NCI-H2171 (cell line): Measurements from ENCODE around the gene FLG.
"Not testable (repeated sequence)": the region's sequence is repeated elsewhere in the genome, so short reads cannot be mapped to it uniquely, and the experiment has no call there.

Experiments used
- DNase-seq: peaks from one replicate; lab custom pipeline; 2025; lab: John Stamatoyannopoulos, UW

The FLG gene

GRCh38 chr1:152325111-152325510 is at the start of gene FLG:
Gene FLG (minus strand): TSS chr1:152325239. CDS start chr1:152315456, 9,783 bp downstream.
- no peak for DNase-seq

- no peak for DNase-seq
Observed at GRCh38 chr1:152374451-152374850, 49.4 kb upstream of the FLG start.

DNA sequence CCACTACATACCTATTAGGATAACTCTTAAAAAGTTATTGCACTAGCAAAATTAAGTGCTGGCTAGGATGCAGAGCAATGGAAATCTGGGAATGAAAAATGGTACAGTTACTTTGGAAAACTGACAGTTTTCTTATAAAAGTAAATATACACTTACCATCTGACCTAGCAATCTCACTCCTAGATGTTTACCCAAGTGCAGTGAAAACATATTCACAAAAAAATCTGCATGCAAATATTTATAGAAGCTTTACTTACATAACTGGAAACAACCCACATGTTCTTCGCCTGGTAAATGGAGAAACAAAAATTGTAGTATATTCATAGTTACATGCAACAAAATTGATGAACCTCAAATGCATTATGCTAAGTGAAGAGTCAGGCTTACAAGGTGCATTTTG is 47.6 kb upstream of the FLG start:
- DNase-seq = no peak

DNA sequence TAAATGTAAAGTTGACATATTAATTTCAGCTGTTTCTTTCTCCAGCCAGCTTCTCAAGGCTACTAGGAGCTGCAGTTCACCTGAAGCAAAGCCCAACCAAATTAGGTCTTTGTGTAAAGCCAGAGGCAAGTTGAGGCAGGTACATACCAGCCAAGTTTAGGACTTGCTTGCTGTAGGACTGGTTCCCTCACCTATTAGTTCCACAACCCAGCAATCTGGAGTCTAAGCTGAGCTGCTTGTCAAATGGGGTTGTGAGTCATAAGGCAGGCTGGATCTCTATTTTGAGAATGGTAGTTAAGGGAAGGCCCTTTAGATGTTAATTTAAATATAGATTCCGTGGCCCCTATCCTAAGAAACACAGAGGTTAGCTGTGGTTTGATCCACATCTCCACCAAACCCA is 42.4 kb upstream of the FLG start:
- DNase-seq = no peak

DNA sequence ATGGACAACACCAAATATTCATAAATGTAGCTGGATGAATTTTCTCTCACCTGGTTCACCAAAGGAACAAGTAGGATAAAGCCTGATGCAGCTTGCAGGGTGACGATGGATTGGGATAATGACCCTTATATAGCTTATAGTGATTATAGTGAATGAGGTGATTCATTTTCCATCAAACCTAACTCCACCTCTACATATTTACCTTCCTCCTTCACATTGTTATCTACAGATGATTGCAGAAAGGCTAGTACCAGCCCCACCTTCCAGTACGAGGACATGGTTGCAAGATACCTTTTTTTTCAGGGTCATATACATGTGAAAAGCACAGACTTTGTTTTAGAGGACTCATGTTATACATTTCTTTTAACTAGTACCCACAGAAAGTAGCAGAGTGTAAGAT is 34.9 kb upstream of the FLG start, which contains the start of gene FLG2:
Gene FLG2 (minus strand): TSS at position 101 of the 400 bp plus-strand sequence. CDS start 1,122 bp downstream, outside the sequence.
- DNase-seq = no peak

- DNase-seq = no peak
Observed at GRCh38 chr1:152356736-152357135, 31.7 kb upstream of the FLG start.

DNA sequence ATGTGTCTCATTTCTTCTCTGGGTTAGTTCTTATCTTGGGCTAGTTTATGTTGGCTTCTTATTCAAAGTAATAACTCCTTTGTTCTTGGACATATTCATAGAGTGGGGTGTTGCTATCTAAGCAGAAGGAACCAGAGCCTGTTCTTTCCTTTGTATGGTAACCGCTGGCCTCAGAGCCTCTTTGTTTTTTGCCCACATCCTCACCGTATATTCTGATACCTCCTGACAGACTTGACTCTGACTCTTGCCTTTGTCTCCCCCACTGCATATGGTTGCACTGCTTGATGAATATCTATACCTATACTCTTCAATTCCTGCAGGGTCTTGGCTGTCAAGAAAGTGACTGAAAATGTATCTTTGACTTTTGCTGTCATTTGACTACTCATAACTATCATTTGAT is 24.6 kb upstream of the FLG start:
- no peak for DNase-seq

- DNase-seq = no peak
Observed at GRCh38 chr1:152348447-152348846, 23.4 kb upstream of the FLG start.

GRCh38 chr1:152347116-152347728 is 22.2 kb upstream of the FLG start:
- DNase-seq = peak; percentile 21

DNA sequence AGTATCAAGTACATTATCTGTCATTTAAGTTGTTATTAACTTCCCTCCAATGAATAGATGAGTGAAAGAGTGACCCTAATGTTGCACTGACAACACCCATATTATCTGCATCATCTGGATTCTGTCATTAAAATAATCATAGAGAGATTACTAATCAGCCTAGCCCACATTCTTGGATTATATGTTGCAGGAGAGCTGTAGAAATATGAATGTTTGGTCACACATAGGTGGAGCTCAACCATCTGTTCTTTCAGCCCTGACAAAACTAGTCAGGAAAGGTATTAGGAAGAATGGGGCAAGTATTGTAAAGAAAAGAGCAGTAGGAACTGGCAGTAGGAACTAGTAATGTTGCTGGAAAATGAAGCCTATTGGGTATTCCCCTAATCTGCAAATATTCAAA is 19.4 kb upstream of the FLG start:
- DNase-seq = no peak

GRCh38 chr1:152343006-152343405 is 18.0 kb upstream of the FLG start:
- DNase-seq = no peak

DNA sequence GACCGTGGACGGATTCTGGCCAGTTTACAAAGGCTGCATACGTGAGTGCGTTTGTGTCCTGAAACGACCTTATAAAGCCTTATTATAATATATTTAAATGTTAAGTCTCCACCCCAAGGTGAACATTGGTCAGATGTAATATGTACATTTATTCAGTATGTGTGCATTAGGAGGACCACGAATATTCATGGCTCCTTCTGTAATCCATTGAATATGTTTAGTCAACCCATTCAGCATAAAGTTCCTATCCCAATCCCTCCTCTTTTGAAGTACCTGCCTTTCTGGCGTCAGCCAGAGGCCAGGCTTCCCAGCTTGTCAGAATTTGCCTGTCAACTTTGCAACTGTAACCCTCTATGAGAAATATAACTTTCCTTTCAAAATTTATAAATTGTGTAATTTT is 10.4 kb upstream of the FLG start:
- no peak for DNase-seq

DNA sequence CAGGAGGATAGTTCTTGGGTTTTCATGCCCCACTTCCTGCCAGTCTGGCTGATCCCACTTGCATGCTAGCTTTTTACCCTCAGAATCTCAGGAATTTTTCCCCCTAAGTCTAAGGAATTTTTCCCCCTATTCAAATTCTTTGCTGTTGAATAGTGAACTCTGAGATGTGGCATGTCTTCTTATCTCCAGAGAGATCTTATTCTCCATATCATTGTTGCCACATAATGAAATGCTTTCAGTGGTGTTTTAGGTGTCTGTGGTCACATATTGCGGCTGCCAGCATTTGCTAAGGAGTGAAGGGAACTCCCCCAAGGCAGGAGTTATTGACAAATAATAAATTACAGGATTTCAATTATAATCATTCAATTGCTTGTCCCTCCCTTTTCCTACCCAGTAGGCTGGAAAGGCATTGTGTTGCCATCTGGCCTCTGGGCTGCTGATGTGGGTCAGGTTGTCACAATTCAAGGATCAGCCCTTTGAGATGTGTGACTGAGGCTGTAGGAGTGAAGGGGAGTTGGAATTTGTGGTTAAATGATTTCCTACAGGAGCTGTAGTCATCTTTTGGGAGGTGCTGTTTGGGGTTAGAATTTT is 3.9 kb upstream of the FLG start:
- no peak for DNase-seq

- DNase-seq = no peak
Observed at GRCh38 chr1:152313970-152314369, 11.1 kb downstream of the FLG start.

DNA sequence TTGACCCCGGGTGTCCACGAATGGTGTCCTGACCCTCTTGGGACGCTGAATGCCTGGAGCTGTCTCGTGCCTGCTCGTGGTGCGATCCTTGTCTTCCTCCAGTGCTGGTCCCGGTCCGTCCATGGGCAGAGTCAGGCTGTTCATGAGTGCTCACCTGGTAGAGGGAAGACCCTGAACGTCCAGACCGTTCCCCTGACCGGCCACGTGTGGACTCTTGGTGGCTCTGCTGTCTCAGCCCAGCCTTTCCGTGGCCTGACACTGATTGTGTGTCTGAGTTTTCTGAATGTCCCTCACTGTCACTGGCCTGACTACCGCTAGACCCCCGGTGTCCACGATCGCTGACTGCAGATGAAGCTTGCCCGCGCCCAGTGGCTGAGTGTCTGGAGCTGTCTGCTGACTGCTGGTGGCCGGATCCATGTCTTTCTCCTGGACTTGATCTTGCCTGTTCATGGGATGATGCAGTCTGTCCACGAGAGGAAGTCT is 11.7 kb downstream of the FLG start:
- no peak for DNase-seq

- DNase-seq = not testable (repeated sequence)
Observed at GRCh38 chr1:152312169-152312568, 12.9 kb downstream of the FLG start.

GRCh38 chr1:152309955-152310354 is 15.1 kb downstream of the FLG start:
- no peak for DNase-seq

DNA sequence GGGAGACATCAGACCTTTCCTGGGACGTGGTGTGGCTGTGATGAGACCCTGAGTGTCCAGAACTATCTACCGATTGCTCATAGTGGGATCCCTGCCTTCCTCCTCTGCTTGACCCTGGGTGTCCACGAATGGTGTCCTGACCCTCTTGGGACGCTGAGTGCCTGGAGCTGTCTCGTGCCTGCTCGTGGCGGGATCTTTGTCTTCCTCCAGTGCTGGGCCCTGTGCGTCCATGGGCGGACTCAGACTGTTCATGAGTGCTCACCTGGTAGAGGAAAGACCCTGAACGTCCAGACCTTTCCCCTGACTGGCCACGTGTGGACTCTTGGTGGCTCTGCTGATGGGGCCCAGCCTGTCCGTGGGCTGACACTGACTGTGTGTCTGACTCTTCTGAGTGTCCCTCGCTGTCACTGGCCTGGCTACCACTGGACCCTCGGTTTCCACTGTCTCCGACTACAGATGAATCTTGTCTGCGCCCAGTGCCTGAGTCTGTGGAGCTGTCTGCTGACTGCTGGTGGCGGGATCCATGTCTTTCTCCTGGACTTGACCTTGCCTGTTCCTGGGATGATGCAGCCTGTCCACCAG is 15.6 kb downstream of the FLG start:
- not testable (repeated sequence) for DNase-seq

GRCh38 chr1:152308758-152309157 is 16.3 kb downstream of the FLG start:
- DNase-seq = not testable (repeated sequence)

GRCh38 chr1:152307970-152308369 is 17.1 kb downstream of the FLG start:
- DNase-seq = not testable (repeated sequence)

DNA sequence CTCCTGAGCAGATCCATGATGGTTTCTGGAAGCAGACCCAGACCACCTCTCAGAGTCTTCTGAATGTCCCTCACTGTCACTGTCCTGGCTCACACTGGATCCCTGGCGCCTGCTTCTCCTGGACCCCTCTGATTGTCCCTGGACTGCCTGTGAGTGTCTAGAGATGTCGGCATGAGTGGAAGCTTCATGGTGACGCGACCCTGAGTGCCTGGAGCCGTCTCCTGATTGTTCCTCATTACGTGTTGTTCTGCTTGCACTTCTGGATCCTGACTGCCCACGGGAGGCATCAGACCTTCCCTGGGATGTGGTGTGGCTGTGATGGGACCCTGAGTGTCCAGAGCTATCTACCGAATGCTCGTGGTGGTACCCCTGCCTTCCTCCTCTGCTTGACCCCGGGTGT is 18.9 kb downstream of the FLG start:
- DNase-seq = not testable (repeated sequence)

DNA sequence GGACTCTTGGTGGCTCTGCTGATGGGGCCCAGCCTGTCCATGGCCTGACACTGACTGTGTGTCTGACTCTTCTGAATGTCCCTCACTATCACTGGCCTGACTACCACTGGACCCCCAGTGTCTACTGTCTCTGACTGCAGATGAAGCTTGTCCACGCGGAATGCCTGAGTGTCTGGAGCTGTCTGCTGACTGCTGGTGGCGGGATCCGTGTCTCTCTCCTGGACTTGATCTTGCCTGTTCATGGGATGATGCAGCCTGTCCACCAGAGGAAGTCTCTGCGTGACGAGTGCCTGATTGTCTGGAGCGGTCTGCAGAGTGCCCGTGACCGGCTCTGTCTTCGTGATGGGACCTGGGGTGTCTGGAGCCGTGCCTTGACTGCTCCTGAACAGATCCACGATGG is 20.3 kb downstream of the FLG start:
- not testable (repeated sequence) for DNase-seq

DNA sequence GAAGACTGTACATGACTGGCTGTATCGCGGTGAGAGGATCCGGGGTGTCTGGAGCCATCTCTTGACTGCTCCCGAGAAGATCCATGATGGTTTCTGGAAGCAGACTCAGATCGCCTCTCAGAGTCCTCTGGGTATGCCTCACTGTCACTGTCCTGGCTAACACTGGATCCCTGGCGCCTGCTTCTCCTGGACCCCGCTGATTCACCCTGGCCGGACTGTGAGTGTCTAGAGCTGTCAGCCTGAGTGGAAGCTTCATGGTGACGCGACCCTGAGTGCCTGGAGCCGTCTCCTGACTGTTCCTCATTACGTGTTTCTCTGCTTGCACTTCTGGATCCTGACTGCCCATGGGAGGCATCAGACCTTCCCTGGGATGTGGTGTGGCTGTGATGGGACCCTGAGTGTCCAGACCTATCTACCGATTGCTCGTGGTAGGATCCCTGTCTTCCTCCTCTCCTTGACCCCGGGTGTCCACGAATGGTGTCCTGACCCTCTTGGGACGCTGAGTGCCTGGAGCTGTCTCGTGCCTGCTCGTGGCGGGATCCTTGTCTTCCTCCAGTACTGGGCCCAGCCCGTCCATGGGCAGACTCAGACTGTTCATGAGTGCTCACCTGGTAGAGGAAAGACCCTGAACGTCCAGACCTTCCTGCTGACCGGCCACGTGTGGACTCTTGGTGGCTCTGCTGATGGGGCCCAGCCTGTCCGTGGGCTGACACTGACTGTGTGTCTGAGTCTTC is 21.7 kb downstream of the FLG start:
- not testable (repeated sequence) for DNase-seq
